GM23338 (cell line): Measurements from ENCODE around the gene SUSD4. TPM values are rescaled to one million over a fixed set of nuclear protein-coding genes. Genes with fewer than 3 reads are reported as not detected.

ENCODE experiments used
- ATAC-seq: fragments of 200-7000 bp; cut with Tn5 transposase; 3 replicates; pipeline ENCODE4 v1.9.1; 2020
- DNase-seq: peaks from one replicate; pipeline ENCODE4 v3.0.0-alpha.2; 2015; ENCODE audit warnings: low spot score
- H2AFZ ChIP-seq: fragments of 200-600 bp; sonication (generic); 2 replicates; pipeline ENCODE4 v1.8.0; 2016; ENCODE audit warnings: antibody characterized with exemption, mild to moderate bottlenecking, moderate library complexity
- H3F3A ChIP-seq: fragments of 200-600 bp; sonication (generic); replicated peaks from 2 replicates; pipeline ENCODE4 v1.8.0; 2017; ENCODE audit warnings: antibody characterized with exemption, mixed run types, low read depth
- H3K27ac ChIP-seq: fragments of 200-600 bp; sonication (generic); 2 replicates; pipeline ENCODE4 v1.6.1; 2016; ENCODE audit warnings: low read depth
- H3K27me3 ChIP-seq: fragments of 200-600 bp; sonication (generic); 2 replicates; pipeline ENCODE4 v1.8.0; 2016; ENCODE audit warnings: mild to moderate bottlenecking, mixed run types, moderate library complexity; ENCODE audit not compliant: insufficient read depth
- H3K36me3 ChIP-seq: fragments of 200-600 bp; sonication (generic); 2 replicates; pipeline ENCODE4 v1.8.0; 2016; ENCODE audit warnings: mild to moderate bottlenecking; ENCODE audit not compliant: insufficient read depth
- H3K4me1 ChIP-seq: fragments of 200-600 bp; sonication (generic); 2 replicates; pipeline ENCODE4 v1.8.0; 2016; ENCODE audit warnings: mild to moderate bottlenecking, moderate library complexity; ENCODE audit not compliant: insufficient read depth
- H3K4me2 ChIP-seq: fragments of 200-600 bp; sonication (generic); 2 replicates; pipeline ENCODE4 v1.7.1; 2017; ENCODE audit warnings: mixed run types
- H3K4me3 ChIP-seq: fragments of 200-600 bp; sonication (generic); 2 replicates; pipeline ENCODE4 v1.6.1; 2016; ENCODE audit warnings: mixed run types
- H3K79me2 ChIP-seq: fragments of 200-600 bp; sonication (generic); replicated peaks from 2 replicates; pipeline ENCODE4 v1.8.0; 2017; ENCODE audit warnings: mild to moderate bottlenecking; ENCODE audit not compliant: insufficient read depth
- H3K9me2 ChIP-seq: fragments of 200-600 bp; sonication (generic); 2 replicates; pipeline ENCODE4 v1.8.0; 2017; ENCODE audit not compliant: insufficient read depth
- H4K20me1 ChIP-seq: fragments of 200-600 bp; sonication (generic); replicated peaks from 2 replicates; pipeline ENCODE4 v1.8.0; 2017; ENCODE audit warnings: mild to moderate bottlenecking; ENCODE audit not compliant: insufficient read depth
- H3K27ac Mint-ChIP-seq: 2 replicates; pipeline ENCODE4 v1.8.0; 2020; ENCODE audit warnings: inconsistent platforms, mild to moderate bottlenecking, moderate library complexity, mixed read lengths
- H3K27me3 Mint-ChIP-seq: 3 replicates; pipeline ENCODE4 v1.8.0; 2022; ENCODE audit warnings: low read depth, mild to moderate bottlenecking, moderate library complexity, mixed read lengths, inconsistent platforms; ENCODE audit not compliant: insufficient read depth, poor library complexity
- H3K36me3 Mint-ChIP-seq: 3 replicates; pipeline ENCODE4 v1.8.0; 2021; ENCODE audit warnings: low read depth, mild to moderate bottlenecking, inconsistent platforms, moderate library complexity, mixed read lengths
- H3K4me1 Mint-ChIP-seq: 3 replicates; pipeline ENCODE4 v1.8.0; 2020; ENCODE audit warnings: mild to moderate bottlenecking, inconsistent platforms, mixed read lengths
- H3K4me3 Mint-ChIP-seq: 3 replicates; pipeline ENCODE4 v1.8.0; 2021; ENCODE audit warnings: moderate library complexity, mild to moderate bottlenecking, inconsistent platforms, mixed read lengths
- H3K9me3 Mint-ChIP-seq: 3 replicates; pipeline ENCODE4 v1.8.0; 2020; ENCODE audit warnings: moderate library complexity, mild to moderate bottlenecking, inconsistent platforms, mixed read lengths
- CREB1 ChIP-seq: fragments of 250-450 bp; sonication (Bioruptor Pico); IDR thresholded peaks from 2 replicates; pipeline ENCODE4 v1.5.0; 2020; ENCODE audit warnings: low read depth, mild to moderate bottlenecking, moderate library complexity
- EZH2 ChIP-seq: fragments of 200-600 bp; sonication (generic); IDR thresholded peaks from one replicate; pipeline ENCODE4 v1.8.0; 2017; ENCODE audit warnings: antibody characterized with exemption, mild to moderate bottlenecking, low read depth; ENCODE audit not compliant: unreplicated experiment
- EZH2phosphoT487 ChIP-seq: fragments of 200-600 bp; sonication (generic); IDR thresholded peaks from one replicate; pipeline ENCODE4 v1.8.1; 2018; ENCODE audit warnings: antibody characterized with exemption; ENCODE audit not compliant: unreplicated experiment
- JUNB ChIP-seq: IDR thresholded peaks from one replicate; pipeline ENCODE4 v1.6.1; 2016; ENCODE audit warnings: antibody characterized with exemption; ENCODE audit not compliant: unreplicated experiment
- NANOG ChIP-seq: IDR thresholded peaks from 2 replicates; pipeline ENCODE4 v1.6.1; 2016; ENCODE audit warnings: antibody characterized with exemption, borderline replicate concordance
- POLR2AphosphoS5 ChIP-seq: IDR thresholded peaks from 2 replicates; pipeline ENCODE4 v1.6.1; 2016; ENCODE audit warnings: antibody characterized with exemption, low read depth
- STAT1 ChIP-seq: IDR thresholded peaks from one replicate; pipeline ENCODE4 v1.6.1; 2016; ENCODE audit warnings: antibody characterized with exemption; ENCODE audit not compliant: unreplicated experiment
- ZNF114 ChIP-seq: fragments of 250-450 bp; sonication (Bioruptor Pico); IDR thresholded peaks from 2 replicates; pipeline ENCODE4 v1.5.0; 2020; ENCODE audit warnings: mild to moderate bottlenecking, moderate library complexity
- ZNF331 ChIP-seq: fragments of 250-450 bp; sonication (Bioruptor Pico); IDR thresholded peaks from 2 replicates; pipeline ENCODE4 v1.5.0; 2020; ENCODE audit warnings: low read depth, mild to moderate bottlenecking, moderate library complexity
- polyA plus RNA-seq: library from polyadenylated mRNA; unstranded; fragments of >200 nt; fragmentation: Nextera tagmentation; extraction: Ambion mirVana; gene quantifications from 2 replicates; pipeline ENCODE4 v1.2.1, GENCODE V29; 2016
- total RNA-seq: library from RNA; depleted of rRNA; stranded (reverse); fragments of >200 nt; shearing (Covaris generic); gene quantifications from 2 replicates; pipeline ENCODE4 v1.2.3, GENCODE V29; 2014
- TF ChIP-seq, protein P1 (sequence below): fragments of 250-450 bp; sonication (Bioruptor Pico); IDR thresholded peaks from 2 replicates; pipeline ENCODE4 v1.5.0; 2020; ENCODE audit warnings: mild to moderate bottlenecking, moderate library complexity
- TF ChIP-seq, protein P2 (sequence below), 2 experiments: fragments of 200-600 bp in 1 of 2; sonication (generic) in 1 of 2; conservative IDR thresholded peaks; 2 replicates each; pipeline versions ENCODE4 v1.5.1 to v1.6.1; 2016 to 2017; ENCODE audit warnings: antibody characterized with exemption in 2 of 2, low read depth in 2 of 2, mild to moderate bottlenecking in 2 of 2, moderate library complexity in 1 of 2
- TF ChIP-seq, protein P3 (sequence below): IDR thresholded peaks from 2 replicates; pipeline ENCODE4 v1.6.1; 2016; ENCODE audit warnings: antibody characterized with exemption
- TF ChIP-seq, protein P4 (sequence below): IDR thresholded peaks from one replicate; pipeline ENCODE4 v1.6.1; 2018; ENCODE audit warnings: antibody characterized with exemption; ENCODE audit not compliant: unreplicated experiment

SUSD4 gene
- total and polyA plus RNA-seq, 2 experiments from 2014 or later: 2.3 to 3.6 TPM

DNA sequence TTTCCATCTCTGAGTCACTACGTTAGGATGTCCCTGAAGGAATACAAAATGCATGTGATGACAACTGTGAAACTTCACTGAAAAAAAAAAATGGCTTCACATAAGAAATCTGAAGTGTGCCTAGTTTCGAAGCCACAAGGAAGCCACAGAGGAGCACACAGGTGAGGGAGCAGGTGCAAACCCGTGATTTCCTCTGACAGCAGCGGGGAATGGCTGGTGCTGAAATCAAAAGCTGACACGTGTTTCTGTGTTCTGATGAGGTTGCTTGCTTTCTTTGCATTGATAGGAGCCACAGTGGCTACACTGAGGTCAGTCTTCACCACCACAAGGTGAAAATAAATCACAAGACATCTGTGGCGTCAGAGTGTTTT, 115.2 kb downstream of the SUSD4 start:
- Histone ChIP-seq H3K4me2 (no peak overlapping the region), H3K9me2 (no peaks in the 10 kb centered on the region), H4K20me1 (no peaks in the 10 kb centered on the region; the same call in 1 of the 2 replicates), H3K4me3 (no peak overlapping the region), H3K79me2 (no peaks in the 10 kb centered on the region), H2AFZ (no peak overlapping the region), H3K36me3 (no peaks in the 10 kb centered on the region), H3K27me3 (no peaks in the 10 kb centered on the region), H3F3A (no peaks in the 10 kb centered on the region), H3K4me1 (no peaks in the 10 kb centered on the region), H3K27ac (no peak overlapping the region)
- H3K4me1 Mint-ChIP-seq: no peaks in the 10 kb centered on the region; the same call in 2 of the 3 replicates
- H3K9me3 Mint-ChIP-seq: no peaks in the 10 kb centered on the region
- ATAC-seq: no peak
- H3K4me3 Mint-ChIP-seq: no peak overlapping the region
- H3K27ac Mint-ChIP-seq: no peak overlapping the region
- no peak for DNase-seq
- TF ChIP-seq STAT1 (no peak), EZH2phosphoT487 (no peak), EZH2 (no peak), CREB1 (CRISPR knock-in tag) (no peak), JUNB (no peak), ZNF331 (CRISPR knock-in tag) (no peak), ZNF114 (no peak), NANOG (no peak), POLR2AphosphoS5 (no peak)
- TF ChIP-seq, protein P1, sequence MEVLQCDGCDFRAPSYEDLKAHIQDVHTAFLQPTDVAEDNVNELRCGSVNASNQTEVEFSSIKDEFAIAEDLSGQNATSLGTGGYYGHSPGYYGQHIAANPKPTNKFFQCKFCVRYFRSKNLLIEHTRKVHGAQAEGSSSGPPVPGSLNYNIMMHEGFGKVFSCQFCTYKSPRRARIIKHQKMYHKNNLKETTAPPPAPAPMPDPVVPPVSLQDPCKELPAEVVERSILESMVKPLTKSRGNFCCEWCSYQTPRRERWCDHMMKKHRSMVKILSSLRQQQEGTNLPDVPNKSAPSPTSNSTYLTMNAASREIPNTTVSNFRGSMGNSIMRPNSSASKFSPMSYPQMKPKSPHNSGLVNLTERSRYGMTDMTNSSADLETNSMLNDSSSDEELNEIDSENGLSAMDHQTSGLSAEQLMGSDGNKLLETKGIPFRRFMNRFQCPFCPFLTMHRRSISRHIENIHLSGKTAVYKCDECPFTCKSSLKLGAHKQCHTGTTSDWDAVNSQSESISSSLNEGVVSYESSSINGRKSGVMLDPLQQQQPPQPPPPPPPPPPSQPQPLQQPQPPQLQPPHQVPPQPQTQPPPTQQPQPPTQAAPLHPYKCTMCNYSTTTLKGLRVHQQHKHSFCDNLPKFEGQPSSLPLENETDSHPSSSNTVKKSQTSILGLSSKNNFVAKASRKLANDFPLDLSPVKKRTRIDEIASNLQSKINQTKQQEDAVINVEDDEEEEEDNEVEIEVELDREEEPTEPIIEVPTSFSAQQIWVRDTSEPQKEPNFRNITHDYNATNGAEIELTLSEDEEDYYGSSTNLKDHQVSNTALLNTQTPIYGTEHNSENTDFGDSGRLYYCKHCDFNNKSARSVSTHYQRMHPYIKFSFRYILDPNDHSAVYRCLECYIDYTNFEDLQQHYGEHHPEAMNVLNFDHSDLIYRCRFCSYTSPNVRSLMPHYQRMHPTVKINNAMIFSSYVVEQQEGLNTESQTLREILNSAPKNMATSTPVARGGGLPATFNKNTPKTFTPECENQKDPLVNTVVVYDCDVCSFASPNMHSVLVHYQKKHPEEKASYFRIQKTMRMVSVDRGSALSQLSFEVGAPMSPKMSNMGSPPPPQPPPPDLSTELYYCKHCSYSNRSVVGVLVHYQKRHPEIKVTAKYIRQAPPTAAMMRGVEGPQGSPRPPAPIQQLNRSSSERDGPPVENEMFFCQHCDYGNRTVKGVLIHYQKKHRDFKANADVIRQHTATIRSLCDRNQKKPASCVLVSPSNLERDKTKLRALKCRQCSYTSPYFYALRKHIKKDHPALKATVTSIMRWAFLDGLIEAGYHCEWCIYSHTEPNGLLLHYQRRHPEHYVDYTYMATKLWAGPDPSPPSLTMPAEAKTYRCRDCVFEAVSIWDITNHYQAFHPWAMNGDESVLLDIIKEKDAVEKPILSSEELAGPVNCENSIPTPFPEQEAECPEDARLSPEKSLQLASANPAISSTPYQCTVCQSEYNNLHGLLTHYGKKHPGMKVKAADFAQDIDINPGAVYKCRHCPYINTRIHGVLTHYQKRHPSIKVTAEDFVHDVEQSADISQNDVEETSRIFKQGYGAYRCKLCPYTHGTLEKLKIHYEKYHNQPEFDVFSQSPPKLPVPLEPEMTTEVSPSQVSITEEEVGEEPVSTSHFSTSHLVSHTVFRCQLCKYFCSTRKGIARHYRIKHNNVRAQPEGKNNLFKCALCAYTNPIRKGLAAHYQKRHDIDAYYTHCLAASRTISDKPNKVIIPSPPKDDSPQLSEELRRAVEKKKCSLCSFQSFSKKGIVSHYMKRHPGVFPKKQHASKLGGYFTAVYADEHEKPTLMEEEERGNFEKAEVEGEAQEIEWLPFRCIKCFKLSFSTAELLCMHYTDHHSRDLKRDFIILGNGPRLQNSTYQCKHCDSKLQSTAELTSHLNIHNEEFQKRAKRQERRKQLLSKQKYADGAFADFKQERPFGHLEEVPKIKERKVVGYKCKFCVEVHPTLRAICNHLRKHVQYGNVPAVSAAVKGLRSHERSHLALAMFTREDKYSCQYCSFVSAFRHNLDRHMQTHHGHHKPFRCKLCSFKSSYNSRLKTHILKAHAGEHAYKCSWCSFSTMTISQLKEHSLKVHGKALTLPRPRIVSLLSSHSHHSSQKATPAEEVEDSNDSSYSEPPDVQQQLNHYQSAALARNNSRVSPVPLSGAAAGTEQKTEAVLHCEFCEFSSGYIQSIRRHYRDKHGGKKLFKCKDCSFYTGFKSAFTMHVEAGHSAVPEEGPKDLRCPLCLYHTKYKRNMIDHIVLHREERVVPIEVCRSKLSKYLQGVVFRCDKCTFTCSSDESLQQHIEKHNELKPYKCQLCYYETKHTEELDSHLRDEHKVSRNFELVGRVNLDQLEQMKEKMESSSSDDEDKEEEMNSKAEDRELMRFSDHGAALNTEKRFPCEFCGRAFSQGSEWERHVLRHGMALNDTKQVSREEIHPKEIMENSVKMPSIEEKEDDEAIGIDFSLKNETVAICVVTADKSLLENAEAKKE: no peak
- TF ChIP-seq, protein P2, sequence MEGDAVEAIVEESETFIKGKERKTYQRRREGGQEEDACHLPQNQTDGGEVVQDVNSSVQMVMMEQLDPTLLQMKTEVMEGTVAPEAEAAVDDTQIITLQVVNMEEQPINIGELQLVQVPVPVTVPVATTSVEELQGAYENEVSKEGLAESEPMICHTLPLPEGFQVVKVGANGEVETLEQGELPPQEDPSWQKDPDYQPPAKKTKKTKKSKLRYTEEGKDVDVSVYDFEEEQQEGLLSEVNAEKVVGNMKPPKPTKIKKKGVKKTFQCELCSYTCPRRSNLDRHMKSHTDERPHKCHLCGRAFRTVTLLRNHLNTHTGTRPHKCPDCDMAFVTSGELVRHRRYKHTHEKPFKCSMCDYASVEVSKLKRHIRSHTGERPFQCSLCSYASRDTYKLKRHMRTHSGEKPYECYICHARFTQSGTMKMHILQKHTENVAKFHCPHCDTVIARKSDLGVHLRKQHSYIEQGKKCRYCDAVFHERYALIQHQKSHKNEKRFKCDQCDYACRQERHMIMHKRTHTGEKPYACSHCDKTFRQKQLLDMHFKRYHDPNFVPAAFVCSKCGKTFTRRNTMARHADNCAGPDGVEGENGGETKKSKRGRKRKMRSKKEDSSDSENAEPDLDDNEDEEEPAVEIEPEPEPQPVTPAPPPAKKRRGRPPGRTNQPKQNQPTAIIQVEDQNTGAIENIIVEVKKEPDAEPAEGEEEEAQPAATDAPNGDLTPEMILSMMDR (conservative IDR thresholded peaks at IDR 0.05; ENCODE audit: low read depth in 2 of 2): no peak
- TF ChIP-seq, protein P3, sequence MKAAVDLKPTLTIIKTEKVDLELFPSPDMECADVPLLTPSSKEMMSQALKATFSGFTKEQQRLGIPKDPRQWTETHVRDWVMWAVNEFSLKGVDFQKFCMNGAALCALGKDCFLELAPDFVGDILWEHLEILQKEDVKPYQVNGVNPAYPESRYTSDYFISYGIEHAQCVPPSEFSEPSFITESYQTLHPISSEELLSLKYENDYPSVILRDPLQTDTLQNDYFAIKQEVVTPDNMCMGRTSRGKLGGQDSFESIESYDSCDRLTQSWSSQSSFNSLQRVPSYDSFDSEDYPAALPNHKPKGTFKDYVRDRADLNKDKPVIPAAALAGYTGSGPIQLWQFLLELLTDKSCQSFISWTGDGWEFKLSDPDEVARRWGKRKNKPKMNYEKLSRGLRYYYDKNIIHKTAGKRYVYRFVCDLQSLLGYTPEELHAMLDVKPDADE: no peak
- TF ChIP-seq, protein P4, sequence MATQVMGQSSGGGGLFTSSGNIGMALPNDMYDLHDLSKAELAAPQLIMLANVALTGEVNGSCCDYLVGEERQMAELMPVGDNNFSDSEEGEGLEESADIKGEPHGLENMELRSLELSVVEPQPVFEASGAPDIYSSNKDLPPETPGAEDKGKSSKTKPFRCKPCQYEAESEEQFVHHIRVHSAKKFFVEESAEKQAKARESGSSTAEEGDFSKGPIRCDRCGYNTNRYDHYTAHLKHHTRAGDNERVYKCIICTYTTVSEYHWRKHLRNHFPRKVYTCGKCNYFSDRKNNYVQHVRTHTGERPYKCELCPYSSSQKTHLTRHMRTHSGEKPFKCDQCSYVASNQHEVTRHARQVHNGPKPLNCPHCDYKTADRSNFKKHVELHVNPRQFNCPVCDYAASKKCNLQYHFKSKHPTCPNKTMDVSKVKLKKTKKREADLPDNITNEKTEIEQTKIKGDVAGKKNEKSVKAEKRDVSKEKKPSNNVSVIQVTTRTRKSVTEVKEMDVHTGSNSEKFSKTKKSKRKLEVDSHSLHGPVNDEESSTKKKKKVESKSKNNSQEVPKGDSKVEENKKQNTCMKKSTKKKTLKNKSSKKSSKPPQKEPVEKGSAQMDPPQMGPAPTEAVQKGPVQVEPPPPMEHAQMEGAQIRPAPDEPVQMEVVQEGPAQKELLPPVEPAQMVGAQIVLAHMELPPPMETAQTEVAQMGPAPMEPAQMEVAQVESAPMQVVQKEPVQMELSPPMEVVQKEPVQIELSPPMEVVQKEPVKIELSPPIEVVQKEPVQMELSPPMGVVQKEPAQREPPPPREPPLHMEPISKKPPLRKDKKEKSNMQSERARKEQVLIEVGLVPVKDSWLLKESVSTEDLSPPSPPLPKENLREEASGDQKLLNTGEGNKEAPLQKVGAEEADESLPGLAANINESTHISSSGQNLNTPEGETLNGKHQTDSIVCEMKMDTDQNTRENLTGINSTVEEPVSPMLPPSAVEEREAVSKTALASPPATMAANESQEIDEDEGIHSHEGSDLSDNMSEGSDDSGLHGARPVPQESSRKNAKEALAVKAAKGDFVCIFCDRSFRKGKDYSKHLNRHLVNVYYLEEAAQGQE: no peak
- H3K27me3 Mint-ChIP-seq: peaks cover 4% of the 10 kb centered on the region
- no peaks in the 10 kb centered on the region for H3K36me3 Mint-ChIP-seq
